Nucleus accumbens (tissue), 56 donors: Measurements from ENCODE around the gene TYR.
A peak's percentile ranks its signal among the peaks of the same experiment; 100 is the strongest.
"Not testable (repeated sequence)": the region's sequence is repeated elsewhere in the genome, so short reads cannot be mapped to it uniquely, and the experiment has no call there.

Experiments used
- DNase-seq, 56 donors: peaks; one replicate each; lab custom pipeline; 2025; lab: John Stamatoyannopoulos, UW

Gene TYR

DNA sequence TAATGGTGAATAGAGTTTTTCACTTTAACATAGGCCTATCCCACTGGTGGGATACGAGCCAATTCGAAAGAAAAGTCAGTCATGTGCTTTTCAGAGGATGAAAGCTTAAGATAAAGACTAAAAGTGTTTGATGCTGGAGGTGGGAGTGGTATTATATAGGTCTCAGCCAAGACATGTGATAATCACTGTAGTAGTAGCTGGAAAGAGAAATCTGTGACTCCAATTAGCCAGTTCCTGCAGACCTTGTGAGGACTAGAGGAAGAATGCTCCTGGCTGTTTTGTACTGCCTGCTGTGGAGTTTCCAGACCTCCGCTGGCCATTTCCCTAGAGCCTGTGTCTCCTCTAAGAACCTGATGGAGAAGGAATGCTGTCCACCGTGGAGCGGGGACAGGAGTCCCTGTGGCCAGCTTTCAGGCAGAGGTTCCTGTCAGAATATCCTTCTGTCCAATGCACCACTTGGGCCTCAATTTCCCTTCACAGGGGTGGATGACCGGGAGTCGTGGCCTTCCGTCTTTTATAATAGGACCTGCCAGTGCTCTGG, at the start of gene TYR:
Gene TYR (plus strand): TSS at position 185 of the 541 bp plus-strand sequence. CDS start 79 bp downstream, at position 264.
- no peak for DNase-seq

DNA sequence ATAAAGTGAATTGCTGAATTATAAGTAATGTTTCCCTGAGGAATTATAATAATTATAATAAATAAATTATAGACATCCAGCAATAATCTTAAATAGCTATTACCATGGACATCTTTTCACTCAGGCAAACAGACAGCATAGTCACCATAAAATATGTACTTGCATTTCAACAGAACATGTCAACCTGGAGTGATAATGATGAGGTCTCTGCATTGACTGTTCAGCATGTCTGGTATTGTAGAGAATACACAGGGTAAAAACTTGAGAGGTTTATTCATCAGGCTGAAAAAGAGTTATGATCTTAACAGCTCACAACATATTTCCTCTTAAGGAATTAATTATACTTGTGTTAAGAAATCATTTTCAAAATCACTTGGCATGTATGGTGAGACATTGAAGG, 41.1 kb upstream of the TYR start:
- DNase-seq, result no peak

DNA sequence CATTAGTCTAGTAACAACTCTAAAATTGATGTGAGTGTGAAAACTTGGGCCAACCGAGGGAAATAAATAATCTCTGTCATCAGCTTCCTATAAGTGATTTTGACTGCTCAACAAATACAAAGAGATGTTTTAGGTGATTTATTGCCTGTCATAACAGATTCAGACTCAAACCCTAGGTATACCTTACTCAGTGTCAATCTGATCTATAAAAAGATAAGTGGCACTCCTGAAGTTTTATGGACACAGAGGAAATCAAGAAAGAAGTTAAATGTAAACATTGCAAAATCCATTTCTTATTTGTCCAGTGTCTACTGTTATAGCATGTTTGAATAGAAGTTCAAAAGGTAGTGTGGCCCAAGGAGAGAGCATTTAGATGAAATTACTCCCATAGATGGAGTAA, 30.4 kb upstream of the TYR start:
- DNase-seq, result no peak

DNA sequence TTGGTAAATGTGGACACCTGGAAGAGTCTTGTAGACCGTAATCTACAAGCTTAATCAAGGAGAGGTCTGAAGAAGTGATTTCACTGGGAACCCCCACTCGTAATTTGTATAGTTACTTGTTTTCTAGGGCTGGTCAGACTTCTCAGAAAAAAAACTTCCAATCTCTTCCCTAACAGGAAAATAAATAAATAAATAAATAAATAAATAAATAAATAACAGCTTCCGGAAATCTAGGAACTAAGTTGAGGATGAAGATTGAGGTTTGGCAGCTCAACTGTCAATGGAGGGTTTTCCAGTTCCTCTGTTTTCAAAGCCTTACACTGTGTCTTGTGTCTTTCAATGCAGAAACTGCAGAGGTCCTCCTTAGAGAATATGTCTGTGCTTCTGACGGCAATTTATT, 17.7 kb upstream of the TYR start:
- DNase-seq, result no peak

DNA sequence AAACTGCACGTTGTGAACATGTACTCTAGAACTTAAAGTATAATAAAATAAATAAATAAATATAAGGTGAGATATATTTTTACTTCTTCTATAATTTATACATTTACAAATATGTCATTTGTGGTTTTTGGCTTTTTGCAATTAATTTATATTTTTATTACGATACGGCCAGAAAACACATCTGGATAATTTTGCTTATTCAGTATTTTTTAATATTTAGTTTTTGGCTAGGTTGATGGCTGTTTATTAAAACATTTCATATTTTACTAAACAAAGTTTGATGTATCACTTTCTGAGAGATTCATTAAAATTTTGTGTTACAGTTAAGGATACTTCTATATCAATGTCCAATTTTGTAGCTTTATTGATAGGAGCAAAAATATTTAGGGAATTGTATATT, 15.7 kb upstream of the TYR start:
- DNase-seq, result no peak

DNA sequence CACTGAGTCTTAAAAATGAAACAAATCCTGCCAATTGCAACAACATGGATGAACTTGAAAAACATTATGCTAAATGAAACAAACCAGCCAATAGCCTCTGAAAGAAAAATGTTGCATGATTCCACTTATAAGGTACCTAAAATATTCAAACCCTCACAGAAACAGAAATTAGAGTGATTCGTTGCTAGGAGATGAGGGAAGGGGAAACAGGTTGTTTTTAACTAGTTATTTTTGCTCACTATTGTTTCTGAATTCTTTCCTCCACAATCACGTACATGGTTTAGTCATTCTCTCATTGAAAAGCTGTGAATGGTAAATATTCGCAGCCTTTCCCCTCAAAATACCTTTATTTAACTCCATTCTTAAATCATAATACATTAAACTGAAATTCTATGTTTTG, 14.0 kb upstream of the TYR start:
- no peak for DNase-seq

DNA sequence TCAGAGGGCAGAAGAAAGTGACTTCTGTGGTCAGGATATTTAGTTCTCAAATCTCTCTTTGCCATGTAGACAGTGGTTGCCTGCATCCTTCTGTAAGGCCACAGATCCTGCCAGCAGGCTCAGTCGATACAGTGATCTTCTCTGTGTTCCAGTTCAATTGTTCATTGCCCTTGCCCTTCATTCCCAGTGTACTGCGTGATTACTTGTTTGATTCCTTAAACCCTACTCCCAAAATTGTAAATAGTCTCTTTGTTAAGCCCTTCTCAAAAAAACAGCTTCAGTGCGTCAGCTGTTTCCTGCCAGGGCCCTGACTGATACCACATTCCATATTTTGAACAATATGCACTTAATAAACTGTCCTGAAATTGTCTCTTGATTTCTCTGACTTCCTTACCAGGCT, 9.3 kb upstream of the TYR start:
- no peak for DNase-seq

DNA sequence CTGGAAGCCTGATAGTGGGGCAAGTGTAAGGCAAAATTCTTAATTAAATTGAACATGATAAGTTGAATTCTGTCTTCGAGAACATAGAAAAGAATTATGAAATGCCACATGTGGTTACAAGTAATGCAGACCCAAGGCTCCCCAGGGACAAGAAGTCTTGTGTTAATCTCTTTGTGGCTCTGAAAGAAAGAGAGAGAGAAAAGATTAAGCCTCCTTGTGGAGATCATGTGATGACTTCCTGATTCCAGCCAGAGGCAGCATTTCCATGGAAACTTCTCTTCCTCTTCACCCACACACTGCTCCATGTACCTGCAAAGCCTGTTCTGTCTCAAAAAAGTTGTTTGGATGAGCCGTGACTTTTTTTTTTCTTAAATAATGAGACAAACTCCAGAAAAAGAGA, 1.9 kb upstream of the TYR start:
- peak in 7 of 56 donors; percentile 2 to 31 (median 15) for DNase-seq

DNA sequence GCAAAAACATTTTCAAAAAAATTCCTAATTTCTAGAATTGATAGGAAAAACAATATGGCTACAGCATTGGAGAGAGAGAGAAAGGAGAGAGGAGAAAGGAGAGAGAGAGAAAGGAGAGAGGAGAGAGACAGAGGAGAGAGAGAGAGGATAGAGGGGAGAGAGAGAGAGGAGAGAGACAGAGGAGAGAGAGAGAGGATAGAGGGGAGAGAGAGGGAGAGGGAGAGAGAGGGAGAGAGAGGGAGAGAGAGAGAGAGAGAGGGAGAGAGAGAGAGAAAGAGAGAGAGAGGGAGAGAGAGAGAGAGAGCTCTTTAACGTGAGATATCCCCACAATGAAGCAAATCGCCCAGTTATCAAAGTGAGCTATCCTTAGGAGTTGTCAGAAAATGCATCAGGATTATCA, 737 bp upstream of the TYR start:
- no peak for DNase-seq

DNA sequence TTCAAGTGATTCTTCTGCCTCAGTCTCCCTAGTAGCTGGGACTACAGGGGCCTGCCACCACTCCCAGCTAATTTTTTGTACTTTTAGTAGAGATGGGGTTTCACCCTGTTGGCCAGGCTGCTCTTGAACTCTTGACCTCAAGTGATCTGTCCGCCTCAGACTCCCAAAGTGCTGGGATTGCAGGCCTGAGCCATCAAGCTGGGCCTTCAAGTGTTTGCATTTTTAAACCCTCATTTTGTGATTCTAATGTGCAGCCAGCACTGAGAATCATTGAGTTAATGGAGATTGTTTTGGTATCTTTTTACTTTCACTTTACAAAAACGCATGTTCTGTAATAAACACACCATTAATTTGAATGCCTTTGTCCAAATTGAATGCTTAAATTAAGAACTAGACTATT, 3.4 kb downstream of the TYR start:
- no peak for DNase-seq

DNA sequence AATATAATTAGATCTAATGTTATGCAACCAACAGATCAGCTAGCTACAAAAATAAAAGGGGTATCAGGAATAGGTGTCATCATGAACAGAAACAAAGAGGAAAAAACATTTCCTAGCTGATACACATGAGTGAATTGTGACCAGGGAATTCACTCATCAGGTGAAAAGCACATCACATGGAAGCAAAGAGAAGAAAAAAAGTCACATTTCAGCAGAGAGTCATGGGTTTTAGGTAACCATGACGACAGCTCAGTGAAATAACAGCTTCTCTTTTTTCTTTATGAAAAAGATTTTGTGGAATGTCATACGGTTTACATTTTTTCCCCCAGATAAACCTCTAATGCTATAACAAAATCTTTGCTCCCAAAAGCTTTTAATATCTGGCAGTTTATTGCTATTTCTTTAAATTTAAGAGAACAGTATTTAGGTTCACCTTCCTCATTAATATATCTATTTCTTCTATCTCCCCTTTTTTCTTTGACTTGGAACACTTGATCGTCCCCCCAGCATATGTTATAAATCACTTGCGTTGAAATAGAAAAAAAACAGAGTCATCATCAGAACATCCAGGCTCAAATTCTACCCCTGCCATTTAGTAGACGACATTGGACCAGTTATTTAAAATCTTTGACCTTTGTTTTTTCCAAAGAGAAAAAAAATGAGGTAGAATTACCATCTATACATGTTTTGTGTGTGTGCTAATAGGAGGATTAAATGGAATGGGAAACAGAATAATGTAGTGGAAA, 5.3 kb downstream of the TYR start:
- DNase-seq, result no peak

DNA sequence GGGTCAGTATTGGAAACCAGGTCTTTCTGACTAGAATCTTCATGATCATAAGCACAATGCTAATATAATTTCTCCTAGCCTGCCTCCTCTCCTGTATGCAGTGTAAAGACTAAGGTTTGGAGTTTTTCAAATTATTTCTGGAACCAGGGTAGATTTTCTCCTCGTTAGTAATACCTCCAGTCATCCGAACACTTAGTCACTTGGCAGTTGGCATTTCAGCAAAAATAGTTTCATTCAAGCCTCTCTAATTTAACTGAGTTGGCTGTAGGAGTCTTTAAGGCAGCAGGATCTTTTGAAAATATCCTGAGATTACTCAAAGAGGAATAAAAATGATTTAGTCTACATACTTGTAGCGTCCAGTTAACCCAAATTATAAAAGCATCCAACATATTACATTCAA, 6.3 kb downstream of the TYR start:
- no peak for DNase-seq

DNA sequence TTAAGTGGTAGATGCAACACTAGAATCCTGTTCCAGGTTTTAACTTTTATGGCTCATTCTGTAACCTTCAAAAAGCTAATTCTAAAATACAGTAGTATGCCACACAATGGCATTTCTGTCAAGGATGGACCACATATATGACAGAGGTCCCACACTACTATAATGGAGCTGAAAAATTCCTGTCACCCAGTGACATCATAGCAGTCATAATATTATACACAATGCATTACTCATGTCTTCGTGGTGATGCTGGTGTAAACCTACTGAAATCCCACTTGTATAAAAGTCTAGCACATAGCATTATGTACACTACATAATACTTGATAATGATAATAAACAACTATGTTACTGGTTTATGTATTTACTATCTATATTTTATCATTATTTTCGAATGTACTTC, 12.1 kb downstream of the TYR start:
- DNase-seq, result no peak

DNA sequence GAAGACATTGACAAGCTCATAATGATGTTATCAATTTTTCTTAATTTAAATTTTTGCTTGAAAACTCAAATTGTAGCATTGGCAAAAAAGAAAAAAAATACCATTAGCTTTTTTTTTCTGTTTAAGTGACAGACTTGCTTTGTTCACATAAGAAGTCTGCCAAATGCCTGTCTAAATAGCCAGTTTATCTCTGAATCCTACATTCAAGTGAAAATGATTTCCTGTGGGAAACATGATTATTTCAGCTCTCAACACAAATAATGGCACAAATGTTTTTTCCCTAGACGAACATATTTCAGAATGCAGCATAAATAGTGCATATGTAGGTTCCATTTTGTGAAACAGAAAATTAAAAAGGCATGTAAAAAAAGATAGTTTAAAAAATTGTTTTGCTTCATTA, 23.5 kb downstream of the TYR start:
- no peak for DNase-seq

DNA sequence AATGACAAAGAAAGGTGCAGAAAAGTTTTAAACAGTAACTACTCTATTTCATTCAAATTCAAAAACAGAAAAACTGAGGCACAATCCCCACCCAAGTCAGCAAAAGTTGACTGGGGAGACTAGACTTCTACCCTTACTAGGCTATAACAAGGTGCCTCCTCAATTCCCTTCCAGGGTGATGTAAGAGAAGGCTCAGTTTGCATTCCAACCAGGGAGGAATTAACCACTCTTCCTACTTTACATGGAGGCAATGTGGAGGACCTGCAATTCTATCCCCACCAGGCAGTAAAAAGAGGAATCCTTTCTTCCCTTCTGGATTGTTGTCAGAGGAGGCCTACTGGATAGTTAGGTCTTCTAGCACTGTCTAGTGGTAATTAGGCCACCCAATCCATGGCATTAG, 26.1 kb downstream of the TYR start:
- DNase-seq, result no peak

DNA sequence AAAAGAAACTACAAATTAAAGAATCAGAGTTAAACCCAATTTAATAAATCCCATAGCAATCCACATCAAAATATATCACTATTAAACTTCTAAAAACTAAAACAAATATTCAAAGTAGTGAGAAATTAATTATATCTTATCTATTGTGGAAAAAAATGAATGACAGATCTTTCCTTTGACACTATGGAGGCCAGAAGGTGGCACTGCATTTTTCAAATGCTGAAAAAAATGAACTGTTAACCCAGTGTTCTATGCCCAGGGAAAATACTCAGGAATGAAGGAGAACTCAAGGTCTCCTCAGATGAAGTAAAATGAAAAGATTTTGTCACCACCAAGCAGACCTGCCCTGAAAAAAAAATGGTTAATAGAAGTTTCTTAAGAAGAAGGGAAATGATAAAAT, 27.7 kb downstream of the TYR start:
- no peak for DNase-seq

DNA sequence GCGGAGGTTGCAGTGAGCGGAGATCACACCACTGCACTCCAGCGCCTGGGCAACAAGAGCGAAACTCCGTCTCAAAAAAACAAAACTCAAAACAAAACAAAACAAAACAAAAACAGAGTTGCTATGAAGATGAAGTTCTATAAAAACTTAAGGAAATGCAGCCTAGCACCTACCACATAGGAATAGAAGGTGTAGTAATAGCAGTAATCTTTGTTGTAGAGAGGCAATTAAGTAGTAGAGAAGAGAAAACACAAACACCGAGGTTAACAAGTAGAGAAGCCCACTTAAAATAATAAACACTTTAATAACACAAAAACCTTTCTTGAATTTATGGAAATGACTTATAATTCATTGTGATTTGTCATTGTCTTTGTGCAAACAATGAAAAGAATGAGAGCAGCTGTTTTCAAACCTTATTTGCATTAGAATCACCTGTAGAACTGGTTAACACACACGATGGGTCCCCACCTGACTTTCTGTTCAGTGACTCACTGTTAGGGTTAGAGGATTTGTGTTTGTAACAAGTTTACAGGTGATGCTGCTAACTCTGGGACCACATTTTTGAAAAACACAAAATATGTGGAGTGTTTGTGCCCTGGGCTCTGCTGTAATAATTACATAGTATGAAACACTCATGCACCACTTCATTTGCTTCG, 43.1 kb downstream of the TYR start:
- DNase-seq, result no peak

DNA sequence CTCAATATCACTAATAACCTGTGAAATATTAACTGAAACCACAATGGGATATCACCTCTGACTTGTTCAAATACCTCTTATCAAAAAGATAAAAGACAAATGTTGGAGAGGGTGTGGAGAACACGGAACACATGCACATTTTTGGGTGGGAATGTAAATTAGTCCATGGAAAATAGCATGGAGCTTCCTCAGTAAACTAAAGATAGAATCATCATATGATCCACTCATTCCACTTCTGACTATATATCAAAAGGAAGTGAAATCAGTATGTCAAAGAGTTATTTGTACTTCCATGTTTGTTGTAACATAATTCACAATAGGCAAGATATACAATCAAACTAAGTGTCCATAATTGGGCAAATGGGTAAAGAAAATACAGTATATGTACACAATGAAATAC, 57.4 kb downstream of the TYR start:
- DNase-seq, result no peak

DNA sequence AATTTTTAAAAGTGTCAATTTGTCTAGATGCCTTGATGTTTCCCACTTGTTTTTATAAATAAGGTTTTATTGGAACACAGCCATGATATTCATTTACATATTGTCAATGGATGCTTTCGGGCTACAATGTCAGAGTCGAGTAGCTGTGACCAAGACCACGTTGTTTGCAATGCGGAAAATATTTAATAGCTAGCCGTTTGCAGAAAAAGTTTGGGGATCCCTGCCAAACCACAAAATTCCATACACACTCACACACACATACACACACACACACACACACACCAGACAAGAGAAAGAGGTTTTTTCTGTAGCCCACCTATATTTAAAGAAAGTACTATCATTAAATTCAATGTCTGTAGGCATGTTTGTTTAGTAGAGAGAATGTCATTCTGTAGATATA, 58.3 kb downstream of the TYR start:
- DNase-seq, result no peak

DNA sequence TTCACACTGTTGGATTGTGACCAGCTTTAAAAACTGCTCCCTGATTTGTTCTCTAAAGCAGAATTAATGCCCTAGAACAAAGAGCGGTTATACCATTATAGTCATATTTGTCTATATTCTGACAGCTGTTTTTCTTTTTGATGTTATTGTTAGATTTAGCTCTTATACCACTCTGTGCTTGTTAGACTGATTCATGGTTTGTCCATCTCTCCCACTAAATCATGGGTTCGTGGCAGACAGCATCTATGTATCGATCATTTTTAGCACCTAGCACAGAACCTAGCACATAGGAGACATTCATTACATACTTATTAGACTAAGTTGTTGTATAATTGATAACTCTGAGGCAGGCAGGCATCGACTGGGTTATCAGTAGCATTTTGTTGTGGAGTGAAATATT, 69.3 kb downstream of the TYR start:
- not testable (repeated sequence) for DNase-seq

DNA sequence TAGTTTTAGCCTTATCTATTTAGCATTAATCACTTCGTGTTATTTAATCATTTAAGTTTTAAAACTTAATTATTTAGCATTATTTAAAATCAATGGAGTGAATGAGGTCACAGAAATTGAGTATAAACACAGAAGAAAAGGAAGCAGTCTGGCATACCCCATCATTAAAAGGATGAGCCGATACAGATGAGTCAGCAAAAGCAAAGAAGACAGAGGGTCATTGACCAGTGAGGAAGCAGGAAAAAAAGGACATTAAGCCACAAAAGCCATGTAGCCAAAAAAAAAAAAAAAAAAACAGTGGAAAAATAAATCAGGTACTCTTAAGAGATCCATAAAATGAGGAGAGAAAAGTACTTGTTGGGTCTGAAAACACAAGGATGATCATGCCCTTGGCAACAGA, 71.5 kb downstream of the TYR start:
- DNase-seq, result no peak

DNA sequence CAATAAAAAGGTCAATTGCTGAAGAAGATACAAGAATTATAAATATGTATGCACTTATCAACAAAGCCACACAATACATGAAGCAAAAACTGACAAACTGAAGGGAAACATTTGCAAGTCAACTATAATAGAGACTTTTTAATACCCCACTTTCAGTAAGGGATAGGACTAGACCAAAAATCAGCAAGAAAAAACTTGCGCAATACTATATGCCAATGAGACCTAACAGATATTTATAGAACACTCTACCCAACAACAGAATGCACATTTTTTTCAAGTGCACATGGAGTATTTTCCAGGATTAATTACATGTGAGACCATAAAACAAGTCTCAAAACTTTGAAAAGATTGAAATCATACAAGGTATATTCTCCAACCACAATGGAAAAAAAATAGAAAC, 83.8 kb downstream of the TYR start:
- DNase-seq, result not testable (repeated sequence)
